8988T (cell line): Measurements from ENCODE around the gene PTPRN2.

ENCODE experiments used
- DNase-seq: peaks from one replicate; pipeline ENCODE4 v3.0.0; 2011

Gene PTPRN2

DNA sequence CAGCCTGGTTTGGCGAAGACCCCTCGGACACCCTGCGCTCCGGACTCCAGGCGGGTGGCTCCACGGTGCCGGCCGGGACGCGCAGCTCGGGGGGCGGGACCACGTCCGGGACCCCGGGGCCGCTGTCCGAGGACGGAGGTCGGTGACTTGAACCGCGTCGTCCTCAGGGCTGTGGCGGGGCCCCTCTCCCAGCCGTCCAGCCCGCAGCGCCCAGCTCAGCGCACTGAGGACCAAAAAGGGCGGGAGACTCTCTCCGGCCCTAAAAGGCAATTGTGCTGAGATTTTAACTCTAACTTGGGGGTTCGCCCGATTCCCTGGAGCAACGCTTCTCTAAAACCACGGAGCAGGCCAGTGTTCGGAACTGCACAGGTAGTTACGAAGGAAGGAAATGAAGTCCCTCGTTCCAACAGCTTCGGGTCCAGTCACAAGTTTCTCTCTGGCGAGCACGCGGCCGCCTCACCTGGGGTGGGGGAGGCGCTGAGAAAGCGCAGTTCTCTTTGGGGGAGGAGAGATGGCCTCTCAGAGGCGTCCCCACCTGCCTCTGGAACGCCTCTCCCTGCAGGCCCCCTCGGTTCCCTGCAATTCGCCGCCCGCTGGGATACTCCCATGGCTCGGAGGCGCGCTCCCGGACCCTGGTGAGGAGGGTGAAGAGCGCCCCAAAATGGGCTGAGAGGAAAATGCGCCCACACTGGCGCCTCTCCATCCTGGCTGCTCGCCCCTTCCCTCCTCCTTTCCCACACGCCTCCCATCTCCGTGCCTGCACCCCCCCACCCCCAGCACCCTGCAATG is 898.2 kb downstream of the PTPRN2 start:
- DNase-seq = no peak

- DNase-seq = no peak
These were observed 898.9 kb downstream of the PTPRN2 start for GRCh38 chr7:157688533-157689268.

- no peak for DNase-seq
These were observed 899.6 kb downstream of the PTPRN2 start for GRCh38 chr7:157687845-157688532.

- DNase-seq = no peak
These were observed 900.5 kb downstream of the PTPRN2 start for GRCh38 chr7:157687158-157687557.

DNA sequence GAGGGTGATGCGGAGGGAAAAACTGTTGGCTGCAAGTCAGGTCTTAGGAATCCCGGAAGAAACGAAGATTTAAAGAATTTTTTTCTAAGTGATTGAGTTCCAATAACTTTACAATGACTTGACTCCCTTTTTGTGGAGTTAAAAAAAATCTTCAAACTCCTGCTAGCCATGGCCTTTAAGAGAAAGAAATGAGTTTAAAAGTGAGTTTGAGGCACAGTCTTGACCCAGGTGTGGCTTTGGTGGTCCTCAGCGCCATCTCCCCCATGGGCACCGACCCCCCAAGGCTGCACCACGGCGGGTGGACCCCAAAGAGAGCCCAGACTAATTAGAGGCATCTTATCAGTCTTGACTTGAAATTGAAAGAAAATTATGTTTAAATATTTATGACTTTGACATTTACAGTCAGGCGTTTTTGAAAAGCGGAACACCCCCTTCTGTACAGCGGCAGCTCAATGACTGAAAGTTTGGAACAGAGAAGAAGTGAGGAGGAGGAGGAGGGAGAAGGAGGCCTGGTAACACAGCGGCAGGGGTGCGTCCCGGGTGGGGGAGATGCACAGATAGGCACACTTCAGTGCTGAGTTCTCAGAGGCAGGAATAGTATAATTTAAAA is 901.2 kb downstream of the PTPRN2 start:
- DNase-seq = no peak

DNA sequence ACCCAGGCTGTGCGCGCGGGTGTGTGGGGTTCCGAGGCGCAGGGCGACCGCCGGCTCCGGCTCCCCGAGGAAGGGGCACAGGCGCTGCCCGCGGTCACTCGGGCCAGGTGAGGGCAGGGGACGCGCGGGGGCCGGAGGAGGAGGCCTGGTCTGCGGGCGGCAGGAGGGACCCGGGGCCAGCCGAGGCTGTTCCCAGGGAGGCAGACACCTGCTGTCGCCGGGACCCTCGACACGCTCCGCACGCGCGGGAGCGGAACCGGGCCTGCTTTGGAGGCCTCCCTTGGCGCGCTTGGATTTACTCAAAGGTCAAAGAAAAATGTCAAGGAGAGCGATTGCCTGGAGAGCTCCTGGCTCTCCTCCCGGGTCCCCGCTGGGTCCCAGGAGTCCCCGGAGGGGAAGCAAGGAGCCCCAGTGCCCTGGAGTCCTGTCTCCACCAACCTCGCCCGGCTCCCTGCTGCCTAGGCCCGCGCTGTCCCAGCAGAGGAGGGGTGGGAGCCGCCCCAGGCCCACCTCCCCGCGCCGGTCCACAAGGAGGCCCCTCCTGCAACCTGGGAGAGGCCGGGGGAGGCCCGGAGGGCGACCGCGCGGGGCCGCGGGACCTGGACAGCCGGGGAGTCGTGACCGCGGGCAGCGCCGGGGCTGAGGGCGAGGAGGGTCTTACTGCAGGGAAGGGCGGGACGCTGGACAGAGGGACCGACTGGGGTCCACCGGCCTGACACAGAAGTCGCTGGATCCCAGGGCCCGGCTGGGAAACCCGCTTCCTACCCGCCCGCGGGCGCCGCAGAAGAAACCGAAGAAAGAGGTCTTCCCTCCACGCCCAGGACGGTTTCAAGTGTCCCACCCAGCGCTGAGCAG is 902.0 kb downstream of the PTPRN2 start:
- DNase-seq = no peak

- DNase-seq = no peak
These were observed 902.7 kb downstream of the PTPRN2 start for GRCh38 chr7:157684909-157685429.

GRCh38 chr7:157684157-157684908 is 903.3 kb downstream of the PTPRN2 start:
- no peak for DNase-seq

GRCh38 chr7:157683747-157684156 is 903.9 kb downstream of the PTPRN2 start:
- DNase-seq = no peak

- DNase-seq = no peak
These were observed 904.5 kb downstream of the PTPRN2 start for GRCh38 chr7:157682946-157683746.

DNA sequence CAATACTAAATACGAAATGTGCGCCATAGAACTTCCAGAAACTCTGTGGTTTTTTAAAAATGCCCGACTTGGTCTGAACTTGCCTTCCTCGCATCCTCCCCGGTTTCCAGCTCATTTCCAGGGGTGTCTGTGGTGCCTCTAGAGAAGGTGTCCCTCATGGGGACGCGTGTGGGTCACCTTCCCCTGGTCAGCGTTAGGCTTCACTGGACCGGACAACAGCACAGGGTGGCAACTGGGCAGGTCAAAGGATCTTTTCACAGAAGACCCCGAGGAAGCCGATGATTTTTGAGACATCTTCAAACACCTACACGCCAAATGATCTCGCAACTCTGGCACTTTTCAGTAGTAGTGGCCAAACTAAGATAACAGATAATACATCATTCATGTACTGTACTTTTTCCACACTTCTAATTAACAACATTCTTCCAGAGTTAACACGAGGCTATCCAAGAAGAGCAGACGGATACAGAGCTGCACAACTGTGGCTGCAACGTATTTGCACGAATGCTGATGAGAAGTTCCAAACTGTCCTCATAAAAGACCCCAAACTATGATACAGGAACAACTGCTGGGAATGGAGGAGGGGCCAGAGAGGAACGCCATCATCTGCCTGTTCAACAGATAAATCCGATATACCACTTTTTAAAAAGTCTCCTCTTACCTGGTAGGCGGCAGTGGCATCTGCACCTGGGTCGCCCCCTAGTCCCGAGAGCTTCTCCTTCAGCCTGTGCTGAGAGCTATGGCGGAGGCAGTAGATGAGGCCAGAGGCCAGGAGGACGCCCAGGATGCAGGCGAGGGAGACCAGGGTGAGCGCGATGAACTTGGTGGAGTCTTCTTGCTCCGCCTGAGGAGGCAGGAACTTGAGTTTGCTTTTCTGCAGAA is 905.3 kb downstream of the PTPRN2 start:
- no peak for DNase-seq

GRCh38 chr7:157679607-157680006 is 908.0 kb downstream of the PTPRN2 start:
- no peak for DNase-seq

- no peak for DNase-seq
These were observed 909.1 kb downstream of the PTPRN2 start for GRCh38 chr7:157678501-157678900.

DNA sequence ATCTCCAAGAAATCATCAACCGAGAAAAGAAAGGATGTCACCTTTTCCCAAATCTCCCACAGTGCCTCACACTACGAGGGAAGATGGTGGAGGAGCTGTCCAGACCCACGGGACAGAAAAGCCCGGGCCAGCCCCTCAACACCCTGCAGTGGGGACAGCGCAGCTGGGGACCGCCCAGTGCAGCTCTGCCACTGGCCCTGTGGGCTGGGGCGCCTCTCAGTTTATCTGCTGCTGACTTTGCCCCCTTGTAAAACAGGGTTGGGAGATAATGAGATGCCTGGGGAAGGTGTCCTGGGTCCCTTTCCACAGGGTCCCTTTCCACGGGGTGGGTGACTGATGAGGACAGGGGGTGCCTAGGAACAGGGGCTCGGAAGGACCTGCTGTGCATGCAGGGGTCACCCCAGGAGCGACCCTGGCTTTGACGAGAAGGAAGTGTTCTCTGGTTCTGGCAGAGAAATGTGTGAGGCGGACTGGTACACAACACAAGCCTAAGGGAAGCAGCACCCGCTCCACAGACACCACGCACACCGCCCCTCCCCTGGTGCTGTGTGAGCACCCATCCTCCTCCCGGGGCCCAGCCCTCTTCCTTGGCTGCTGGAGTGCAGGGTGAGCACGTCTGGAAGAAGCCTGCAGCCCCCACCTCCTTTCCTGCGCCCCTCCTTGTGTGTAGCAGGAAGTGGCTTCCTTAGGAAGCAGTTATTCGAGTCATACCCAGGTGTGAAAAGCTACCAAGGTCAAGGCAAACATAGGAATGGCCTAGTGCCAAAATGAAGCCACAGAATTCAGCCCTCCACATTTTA is 911.0 kb downstream of the PTPRN2 start:
- no peak for DNase-seq

- DNase-seq = no peak
These were observed 911.6 kb downstream of the PTPRN2 start for GRCh38 chr7:157676001-157676400.

DNA sequence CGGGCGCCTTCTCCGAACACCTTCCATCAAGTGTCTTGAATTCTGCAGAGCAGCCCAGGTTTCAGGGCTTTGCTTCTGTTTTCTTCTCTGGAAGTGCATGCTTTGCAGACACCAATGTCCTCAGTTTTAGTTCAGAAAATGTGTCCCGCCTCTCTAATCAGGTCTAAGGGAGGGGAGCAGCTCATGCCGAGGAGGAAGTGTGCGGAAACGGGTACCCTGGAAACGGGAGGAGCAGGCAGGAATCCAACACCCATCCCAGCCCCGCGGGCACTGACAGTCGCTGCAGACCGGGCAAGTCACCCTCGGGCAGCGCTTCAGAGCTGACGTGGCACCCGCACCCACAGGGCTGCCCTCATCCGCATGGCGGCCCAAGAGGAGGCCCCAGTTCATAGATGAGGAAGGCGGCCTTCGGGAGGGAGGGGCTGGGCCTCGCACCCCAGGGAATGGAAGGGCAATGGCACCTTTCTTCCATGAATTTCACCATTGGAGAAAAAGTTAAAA is 912.1 kb downstream of the PTPRN2 start:
- no peak for DNase-seq

DNA sequence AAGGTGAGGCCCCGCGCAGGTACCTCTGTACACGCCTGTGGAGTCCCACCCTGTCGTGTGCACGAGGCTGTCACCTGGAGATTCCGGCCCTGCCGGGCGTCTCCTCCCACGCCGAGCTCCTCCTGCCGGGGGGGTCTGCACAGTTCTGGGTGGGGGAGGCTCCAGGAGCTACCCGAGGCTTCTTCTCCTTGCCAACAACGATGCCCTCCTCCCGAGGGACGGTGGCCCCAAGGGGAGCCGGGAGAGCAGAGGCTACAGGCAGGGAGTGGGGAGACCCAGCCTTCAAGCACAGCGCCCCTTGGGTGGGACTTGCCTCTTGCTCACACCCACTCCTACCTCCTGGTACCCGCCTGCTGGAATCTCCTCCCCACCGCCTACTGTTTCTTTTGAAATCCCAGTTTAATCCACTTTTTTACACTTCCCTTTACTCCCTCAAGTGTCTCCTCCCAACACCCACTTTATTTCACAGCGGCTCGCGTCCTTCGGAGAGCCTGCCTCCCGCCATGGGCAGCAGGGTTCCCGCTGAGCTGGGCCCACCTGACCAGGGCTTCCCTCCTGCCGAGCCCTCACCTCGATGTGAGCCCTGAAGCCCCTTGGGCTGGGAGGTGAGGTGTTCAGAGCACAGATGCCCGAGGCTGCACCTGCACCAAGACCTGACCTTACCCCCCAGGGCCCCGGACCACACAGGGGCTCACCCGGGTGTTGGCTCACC is 912.8 kb downstream of the PTPRN2 start:
- DNase-seq = no peak
